Mesenchymal stem cell (in vitro differentiated cells and primary cell): ENCODE measurements around the gene NGB.

ENCODE experiments used
- DNase-seq: peaks from one replicate; pipeline ENCODE4 v3.0.0-alpha.2; 2013
- H2AFZ ChIP-seq: one replicate; pipeline ENCODE4 v1.6.1; 2013; ENCODE audit warnings: low read depth, mild to moderate bottlenecking, control low read depth, inconsistent platforms, low read length, moderate library complexity
- H2AK5ac ChIP-seq: 2 replicates; pipeline ENCODE4 v1.6.1; 2013; ENCODE audit warnings: low read length, moderate library complexity, mild to moderate bottlenecking, inconsistent platforms; ENCODE audit not compliant: severe bottlenecking
- H2BK120ac ChIP-seq: one replicate; pipeline ENCODE4 v1.6.1; 2013; ENCODE audit warnings: low read depth, mild to moderate bottlenecking, inconsistent platforms, low read length, moderate library complexity
- H2BK12ac ChIP-seq, 2 experiments: one replicate each; pipeline ENCODE4 v1.6.1; 2013; ENCODE audit warnings: inconsistent platforms in 2 of 2, low read length in 2 of 2, mild to moderate bottlenecking in 2 of 2, moderate library complexity in 2 of 2, control low read depth in 1 of 2
- H2BK15ac ChIP-seq: one replicate; pipeline ENCODE4 v1.6.1; 2013; ENCODE audit warnings: mild to moderate bottlenecking, low read depth, inconsistent platforms; ENCODE audit not compliant: poor library complexity, severe bottlenecking
- H2BK5ac ChIP-seq: 2 replicates; pipeline ENCODE4 v1.6.1; 2013; ENCODE audit warnings: low read depth, mild to moderate bottlenecking, low read length, control low read depth, inconsistent platforms; ENCODE audit not compliant: poor library complexity, severe bottlenecking
- H3K14ac ChIP-seq, 2 experiments: one replicate each; pipeline ENCODE4 v1.6.1; 2013; ENCODE audit warnings: inconsistent platforms in 2 of 2, low read length in 2 of 2, control low read depth in 1 of 2, mild to moderate bottlenecking in 1 of 2, moderate library complexity in 1 of 2
- H3K18ac ChIP-seq, 2 experiments: one replicate each; pipeline ENCODE4 v1.6.1; 2013; ENCODE audit warnings: inconsistent platforms in 2 of 2, low read length in 2 of 2, control low read depth in 1 of 2, low read depth in 1 of 2, mild to moderate bottlenecking in 1 of 2
- H3K23ac ChIP-seq, 2 experiments: one replicate each; pipeline ENCODE4 v1.6.1; 2013; ENCODE audit warnings: inconsistent platforms in 2 of 2, low read length in 2 of 2, mild to moderate bottlenecking in 2 of 2, moderate library complexity in 2 of 2, control low read depth in 1 of 2
- H3K27ac ChIP-seq: 2 replicates; pipeline ENCODE4 v1.5.1; 2013; ENCODE audit warnings: mild to moderate bottlenecking, moderate library complexity, low read length, control low read depth, inconsistent platforms; ENCODE audit not compliant: poor library complexity, severe bottlenecking
- H3K27me3 ChIP-seq, 2 experiments: 2 replicates each; pipeline versions ENCODE4 v1.6.1 to v1.7.0; 2013; ENCODE audit warnings: low read length in 2 of 2, mild to moderate bottlenecking in 2 of 2, moderate library complexity in 2 of 2, control low read depth in 1 of 2, inconsistent platforms in 1 of 2; ENCODE audit not compliant: control insufficient read depth in 1 of 2, insufficient read depth in 1 of 2
- H3K36me3 ChIP-seq, 2 experiments: 2 replicates each; pipeline versions ENCODE4 v1.6.1 to v1.7.0; 2013; ENCODE audit warnings: low read length in 2 of 2, control low read depth in 1 of 2, inconsistent platforms in 1 of 2, low read depth in 1 of 2, mild to moderate bottlenecking in 1 of 2; ENCODE audit not compliant: insufficient read depth in 2 of 2, control insufficient read depth in 1 of 2
- H3K4ac ChIP-seq, 2 experiments: one replicate each; pipeline ENCODE4 v1.6.1; 2013; ENCODE audit warnings: inconsistent platforms in 2 of 2, low read length in 2 of 2, mild to moderate bottlenecking in 2 of 2, moderate library complexity in 2 of 2, control low read depth in 1 of 2, low read depth in 1 of 2
- H3K4me1 ChIP-seq: 2 replicates; pipeline ENCODE4 v1.6.1; 2013; ENCODE audit warnings: low read depth, low read length, control low read depth; ENCODE audit not compliant: control insufficient read depth, insufficient read depth
- H3K4me2 ChIP-seq: 2 replicates; pipeline ENCODE4 v1.6.1; 2013; ENCODE audit warnings: low read length, mild to moderate bottlenecking, inconsistent platforms; ENCODE audit not compliant: poor library complexity, severe bottlenecking
- H3K4me3 ChIP-seq, 2 experiments: 2 replicates each; pipeline versions ENCODE4 v1.5.1 to v1.7.0; 2013; ENCODE audit warnings: low read length in 2 of 2, mild to moderate bottlenecking in 2 of 2, control low read depth in 1 of 2, low read depth in 1 of 2; ENCODE audit not compliant: insufficient read depth in 1 of 2
- H3K79me1 ChIP-seq: replicated peaks from 2 replicates; pipeline ENCODE4 v1.6.1; 2013; ENCODE audit warnings: mild to moderate bottlenecking, control low read depth, low read length, inconsistent platforms; ENCODE audit not compliant: poor library complexity, severe bottlenecking
- H3K9ac ChIP-seq: 2 replicates; pipeline ENCODE4 v1.7.0; 2013; ENCODE audit warnings: mild to moderate bottlenecking, low read length, moderate library complexity
- H3K9me3 ChIP-seq: 2 replicates; pipeline ENCODE4 v1.7.0; 2013; ENCODE audit warnings: mild to moderate bottlenecking, low read length; ENCODE audit not compliant: control insufficient read depth
- H4K8ac ChIP-seq: one replicate; pipeline ENCODE4 v1.6.1; 2013; ENCODE audit warnings: inconsistent platforms, mild to moderate bottlenecking, low read length, moderate library complexity
- H4K91ac ChIP-seq: one replicate; pipeline ENCODE4 v1.6.1; 2013; ENCODE audit warnings: mild to moderate bottlenecking, low read length, inconsistent platforms
- WGBS: methylation state at CpG from one replicate; pipeline ENCODE4 v1.1.7; 2013; ENCODE audit warnings: mixed read lengths; 5-methylcytosine and 5-hydroxymethylcytosine counted together

Gene NGB

DNA sequence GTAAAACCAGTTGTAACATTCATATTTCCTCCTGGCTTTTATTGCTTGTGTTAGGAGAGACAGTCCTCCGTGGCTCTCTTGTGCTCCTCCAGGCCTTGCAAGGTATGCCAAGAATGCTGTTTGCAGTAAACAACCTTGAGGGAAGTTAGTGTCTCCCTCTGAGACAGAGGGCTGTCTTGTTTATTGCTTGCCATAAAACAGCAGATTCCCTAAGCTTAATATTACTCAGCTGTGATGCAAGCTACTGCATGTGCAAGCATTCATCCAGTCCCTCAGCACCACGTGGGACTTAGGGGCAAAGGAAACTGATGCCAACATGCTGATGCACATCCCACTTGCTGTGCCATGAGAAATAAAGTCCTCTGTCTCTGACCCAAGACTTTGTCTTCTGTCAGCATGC, 43.0 kb upstream of the NGB start:
- Histone ChIP-seq H3K9me3 (no peaks in the 10 kb centered on the region), H3K36me3 (peaks cover 0 to 3% of the 10 kb centered on the region in 2 experiments), H2BK15ac (no peak overlapping the region), H2BK12ac (no peak overlapping the region), H3K27me3 (no peaks in the 10 kb centered on the region), H3K27ac (peak overlapping the region; percentile 35), H3K4ac (no peak overlapping the region), H2BK5ac (no peak overlapping the region), H2AK5ac (no peak overlapping the region), H3K79me1 (peaks cover 45% of the 10 kb centered on the region), H3K4me1 (peaks cover 11% of the 10 kb centered on the region), H2BK120ac (no peak overlapping the region), H3K4me2 (peak overlapping the region; percentile 3), H3K9ac (peak overlapping the region; percentile 59), H3K18ac (no peak overlapping the region), H3K23ac (no peak overlapping the region), H2AFZ (no peak overlapping the region), H4K8ac (no peak overlapping the region), H4K91ac (no peak overlapping the region), H3K14ac (no peak overlapping the region), H3K4me3 (no peak overlapping the region)
- DNase-seq = peak; percentile 94
- WGBS = 0% methylated on average over 2 of the region's 2 CpGs

DNA sequence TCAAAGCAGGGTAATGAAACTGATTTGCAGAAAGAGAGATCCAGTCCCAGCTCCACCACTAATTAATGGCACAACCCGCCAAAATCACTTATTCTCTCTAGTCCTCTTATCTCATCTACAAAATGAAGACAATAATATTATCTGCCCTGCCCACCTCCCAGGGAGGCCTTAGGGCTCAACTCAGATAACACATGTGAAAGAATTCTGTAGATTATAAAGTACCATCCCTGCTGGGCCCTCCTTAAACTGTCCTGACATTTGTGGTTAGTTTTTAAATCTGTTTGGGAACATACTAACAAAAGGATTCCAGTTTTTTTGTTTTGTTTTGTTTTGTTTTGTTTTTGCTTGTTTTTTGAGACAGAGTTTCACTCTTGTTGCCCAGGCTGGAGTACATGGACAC, 42.4 kb upstream of the NGB start:
- peak overlapping the region; percentile 28 to 76 for H2BK12ac ChIP-seq
- no peaks in the 10 kb centered on the region for H3K9me3 ChIP-seq
- no peak overlapping the region for H2AFZ ChIP-seq
- H4K8ac ChIP-seq = no peak overlapping the region
- peaks cover 0 to 3% of the 10 kb centered on the region in 2 experiments for H3K36me3 ChIP-seq
- H3K27me3 ChIP-seq = no peaks in the 10 kb centered on the region
- DNase-seq = no peak
- H4K91ac ChIP-seq = no peak overlapping the region
- H3K79me1 ChIP-seq = peaks cover 44% of the 10 kb centered on the region
- no peak overlapping the region for H3K14ac ChIP-seq
- H3K27ac ChIP-seq = peak overlapping the region; percentile 35
- H2BK5ac ChIP-seq = no peak overlapping the region
- H3K23ac ChIP-seq = no peak overlapping the region
- no peak overlapping the region for H2BK15ac ChIP-seq
- H3K9ac ChIP-seq = peak overlapping the region; percentile 59
- no peak overlapping the region for H3K4me2 ChIP-seq
- H3K4me1 ChIP-seq = peaks cover 10% of the 10 kb centered on the region
- H2AK5ac ChIP-seq = no peak overlapping the region
- 100% methylated on average over 1 of the region's 1 CpG for WGBS
- H2BK120ac ChIP-seq = no peak overlapping the region
- no peak overlapping the region for H3K18ac ChIP-seq
- peak overlapping the region in 1 of 2 experiments; percentile 27 for H3K4ac ChIP-seq
- no peak overlapping the region for H3K4me3 ChIP-seq

DNA sequence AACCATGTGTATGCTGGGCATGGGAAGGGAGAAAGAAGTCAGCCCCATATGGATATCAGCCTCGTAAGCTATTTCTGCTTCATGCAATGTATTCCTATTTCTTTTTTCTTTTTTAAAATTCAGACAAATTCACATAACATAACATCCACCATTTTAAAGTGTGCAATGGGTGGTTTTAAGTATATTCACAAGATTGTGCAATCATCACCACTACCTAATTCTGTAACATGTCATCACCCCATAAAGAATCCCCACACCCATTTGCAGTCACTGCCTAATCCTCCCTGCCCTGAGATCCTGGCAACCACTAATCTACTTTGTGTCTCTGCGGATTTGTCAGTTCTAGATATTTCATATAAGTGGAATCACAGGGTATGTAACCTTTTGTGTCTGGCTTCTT, 40.2 kb upstream of the NGB start:
- no peak overlapping the region for H3K27ac ChIP-seq
- H3K9me3 ChIP-seq = no peaks in the 10 kb centered on the region
- no peak overlapping the region for H3K9ac ChIP-seq
- H3K4me2 ChIP-seq = no peak overlapping the region
- H3K4me1 ChIP-seq = peaks cover 10% of the 10 kb centered on the region
- H2BK12ac ChIP-seq = no peak overlapping the region
- no CpG with 5 or more reads among the region's 2 CpGs for WGBS
- peaks cover 1 to 3% of the 10 kb centered on the region in 2 experiments for H3K36me3 ChIP-seq
- no peak overlapping the region for H4K8ac ChIP-seq
- no peak overlapping the region for H2BK5ac ChIP-seq
- H3K14ac ChIP-seq = no peak overlapping the region
- no peak overlapping the region for H4K91ac ChIP-seq
- no peak for DNase-seq
- no peak overlapping the region for H2BK120ac ChIP-seq
- H3K4me3 ChIP-seq = no peak overlapping the region
- no peak overlapping the region for H3K18ac ChIP-seq
- H2BK15ac ChIP-seq = no peak overlapping the region
- no peak overlapping the region for H3K4ac ChIP-seq
- no peak overlapping the region for H2AK5ac ChIP-seq
- H3K23ac ChIP-seq = no peak overlapping the region
- peaks cover 34% of the 10 kb centered on the region for H3K79me1 ChIP-seq
- no peak overlapping the region for H2AFZ ChIP-seq
- no peaks in the 10 kb centered on the region for H3K27me3 ChIP-seq

DNA sequence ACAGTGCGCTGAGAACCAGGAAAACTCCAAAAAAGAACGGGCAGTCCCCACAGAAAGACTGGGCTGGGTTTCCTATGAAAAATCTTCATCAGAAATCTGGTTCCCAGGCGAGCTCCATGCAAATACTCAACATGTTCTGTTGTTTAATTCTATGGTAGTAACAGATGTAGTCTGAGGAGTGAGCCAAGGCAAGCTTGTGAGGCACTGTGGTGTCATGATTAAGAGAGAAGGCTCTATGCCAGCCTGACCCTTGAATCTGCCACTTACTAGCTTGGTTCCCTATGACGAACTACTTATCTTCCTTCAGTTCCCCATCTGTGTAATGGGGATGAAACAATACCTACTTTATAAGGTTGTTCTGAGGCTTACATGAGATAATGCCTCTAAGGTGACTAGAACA, 39.0 kb upstream of the NGB start:
- Histone ChIP-seq H2BK15ac (no peak overlapping the region), H3K4me1 (peaks cover 13% of the 10 kb centered on the region), H2AFZ (no peak overlapping the region), H4K91ac (no peak overlapping the region), H3K23ac (no peak overlapping the region), H3K14ac (no peak overlapping the region), H3K27me3 (no peaks in the 10 kb centered on the region), H3K4me2 (no peak overlapping the region), H3K9me3 (no peaks in the 10 kb centered on the region), H2AK5ac (no peak overlapping the region), H3K9ac (no peak overlapping the region), H2BK120ac (no peak overlapping the region), H3K18ac (no peak overlapping the region), H4K8ac (no peak overlapping the region), H3K27ac (no peak overlapping the region), H3K79me1 (peaks cover 29% of the 10 kb centered on the region), H3K4ac (no peak overlapping the region), H3K36me3 (peaks cover 8 to 13% of the 10 kb centered on the region in 2 experiments), H3K4me3 (no peak overlapping the region), H2BK12ac (no peak overlapping the region), H2BK5ac (no peak overlapping the region)
- DNase-seq = no peak
- WGBS = 96% methylated on average over 3 of the region's 4 CpGs
